KMS-11 (cell line): ENCODE measurements around the gene CLTB.

Experiments
- H2AFZ ChIP-seq: fragments of 200-600 bp; sonication (generic); 2 replicates; pipeline ENCODE4 v1.6.1; 2016; ENCODE audit warnings: antibody characterized with exemption, mixed run types, low read depth
- H3K27ac ChIP-seq: fragments of 200-600 bp; sonication (generic); 2 replicates; pipeline ENCODE4 v1.6.1; 2016; ENCODE audit warnings: mild to moderate bottlenecking, mixed run types
- H3K27me3 ChIP-seq: fragments of 200-600 bp; sonication (generic); 2 replicates; pipeline ENCODE4 v1.6.1; 2017; ENCODE audit warnings: mild to moderate bottlenecking, low read depth, mixed run types, moderate library complexity; ENCODE audit not compliant: insufficient read depth
- H3K36me3 ChIP-seq: fragments of 200-600 bp; sonication (generic); 2 replicates; pipeline ENCODE4 v1.6.1; 2017; ENCODE audit warnings: mild to moderate bottlenecking, mixed run types; ENCODE audit not compliant: insufficient read depth
- H3K4me1 ChIP-seq: fragments of 200-600 bp; sonication (generic); 2 replicates; pipeline ENCODE4 v1.6.1; 2016; ENCODE audit warnings: mild to moderate bottlenecking, low read depth, mixed run types; ENCODE audit not compliant: poor library complexity, severe bottlenecking
- H3K4me2 ChIP-seq: fragments of 200-600 bp; sonication (generic); 2 replicates; pipeline ENCODE4 v1.7.0; 2016; ENCODE audit warnings: mild to moderate bottlenecking, mixed run types
- H3K4me3 ChIP-seq: fragments of 200-600 bp; sonication (generic); IDR thresholded peaks from 2 replicates; pipeline ENCODE4 v1.6.1; 2017; ENCODE audit warnings: low read depth, low read length, mixed read lengths; ENCODE audit not compliant: insufficient read depth
- H3K79me2 ChIP-seq: fragments of 200-600 bp; sonication (generic); 2 replicates; pipeline ENCODE4 v1.6.1; 2016; ENCODE audit warnings: low read depth, mixed run types; ENCODE audit not compliant: insufficient read depth
- H3K9ac ChIP-seq: fragments of 200-600 bp; sonication (generic); 2 replicates; pipeline ENCODE4 v1.6.1; 2016; ENCODE audit warnings: mild to moderate bottlenecking, mixed run types
- H4K20me1 ChIP-seq: fragments of 200-600 bp; sonication (generic); 2 replicates; pipeline ENCODE4 v1.6.1; 2016; ENCODE audit warnings: mild to moderate bottlenecking, mixed run types; ENCODE audit not compliant: insufficient read depth
- CTCF ChIP-seq: fragments of 200-600 bp; sonication (generic); conservative IDR thresholded peaks from 2 replicates; pipeline ENCODE4 v1.6.1; 2017; ENCODE audit warnings: low read depth, mild to moderate bottlenecking, antibody characterized with exemption, low read length, moderate library complexity, mixed read lengths

CLTB gene

DNA sequence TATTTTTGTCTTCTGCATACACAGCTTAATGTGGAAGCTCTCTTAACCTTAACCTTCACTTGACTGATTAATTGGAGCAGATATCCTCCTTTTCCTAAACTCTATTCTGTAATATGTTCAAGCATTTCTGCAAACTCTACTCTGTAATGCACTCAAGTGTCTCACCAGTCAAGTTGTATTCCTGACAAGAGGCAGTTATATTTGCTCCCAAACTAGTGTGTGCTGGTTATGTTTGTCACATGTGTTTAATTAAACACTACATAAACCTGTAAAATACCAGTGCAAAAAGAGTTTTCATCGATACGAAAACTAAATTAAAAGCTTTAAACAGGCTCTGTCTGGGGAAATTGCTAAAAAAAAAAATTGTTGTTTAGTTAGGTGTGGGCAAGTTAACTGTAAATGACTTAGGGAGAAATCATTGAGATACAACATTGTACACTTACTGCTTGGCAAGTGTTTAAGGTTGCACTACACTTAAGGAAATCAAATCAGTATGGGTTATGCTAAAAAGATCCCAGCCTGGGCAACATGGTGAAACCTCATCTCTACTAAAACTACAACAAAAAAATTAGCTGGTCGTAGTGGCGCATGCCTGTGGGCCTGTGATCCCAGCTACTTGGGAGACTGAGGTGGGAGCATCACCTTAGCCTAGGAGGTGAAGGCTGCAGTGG lies 38.5 kb upstream of the CLTB start:
- H3K27me3 ChIP-seq, result no peaks in the 10 kb centered on the region
- no peak overlapping the region for H2AFZ ChIP-seq
- no peak overlapping the region for H3K4me3 ChIP-seq
- H3K27ac ChIP-seq, result no peak overlapping the region
- H3K4me1 ChIP-seq, result peaks cover under 1% of the 10 kb centered on the region
- no peaks in the 10 kb centered on the region for H3K36me3 ChIP-seq
- H3K79me2 ChIP-seq, result peaks cover 22% of the 10 kb centered on the region
- no peak overlapping the region for H3K4me2 ChIP-seq
- no peak for TF ChIP-seq CTCF
- no peak overlapping the region for H3K9ac ChIP-seq
- no peaks in the 10 kb centered on the region for H4K20me1 ChIP-seq

GRCh38 chr5:176450077-176450476 lies 33.7 kb upstream of the CLTB start:
- Histone ChIP-seq H3K36me3 (no peaks in the 10 kb centered on the region), H2AFZ (no peak overlapping the region), H3K27me3 (no peaks in the 10 kb centered on the region), H3K4me2 (peak overlapping the region; percentile 62; the same call in 1 of the 2 replicates), H3K27ac (no peak overlapping the region), H3K4me3 (no peak overlapping the region), H3K79me2 (peaks cover 28% of the 10 kb centered on the region), H3K4me1 (peaks cover 13% of the 10 kb centered on the region), H3K9ac (no peak overlapping the region), H4K20me1 (no peaks in the 10 kb centered on the region)
- TF ChIP-seq CTCF, result no peak

GRCh38 chr5:176447978-176448608 lies 31.8 kb upstream of the CLTB start, which contains the start of gene FAF2:
TSS of gene FAF2 (plus strand) at chr5:176448385. CDS start at chr5:176448408, 23 bp downstream.
- H3K27me3 ChIP-seq, result no peaks in the 10 kb centered on the region
- H3K4me1 ChIP-seq, result peaks cover 13% of the 10 kb centered on the region
- H3K4me3 ChIP-seq, result no peak within 1 kb of the TSS
- H3K9ac ChIP-seq, result peak within 1 kb of the TSS; percentile 84
- peak within 1 kb of the TSS; percentile 68 for H3K27ac ChIP-seq
- peaks cover 28% of the 10 kb centered on the region for H3K79me2 ChIP-seq
- peak within 1 kb of the TSS; percentile 76 for H3K4me2 ChIP-seq
- TF ChIP-seq CTCF, result peak; percentile 71
- no peaks in the 10 kb centered on the region for H3K36me3 ChIP-seq
- peak within 1 kb of the TSS; percentile 89 for H2AFZ ChIP-seq
- H4K20me1 ChIP-seq, result no peaks in the 10 kb centered on the region

DNA sequence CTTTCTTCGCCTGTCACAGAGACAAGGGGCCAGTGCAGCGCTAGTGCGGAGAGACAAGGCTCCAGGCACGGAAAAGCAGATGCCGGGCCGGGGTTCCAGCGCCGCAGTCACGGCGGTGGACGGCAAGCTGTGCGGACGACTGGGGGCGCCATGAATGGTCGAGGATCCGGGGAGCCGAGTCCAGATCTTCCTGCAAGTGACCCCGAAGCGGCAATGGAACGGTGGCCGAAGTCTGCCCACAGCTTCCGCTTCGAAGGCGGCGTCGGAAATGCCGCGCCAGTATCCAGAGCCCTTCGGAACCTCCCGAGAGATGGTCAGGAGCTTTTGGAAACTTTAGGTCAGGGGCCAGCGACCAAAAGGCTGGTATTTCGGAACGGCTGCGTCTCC lies 31.2 kb upstream of the CLTB start:
- TF ChIP-seq CTCF, result no peak

More for the DNA sequence above, 31.2 kb upstream of the CLTB start:
- Histone ChIP-seq H3K4me3 (no peak overlapping the region), H3K4me2 (peak overlapping the region; percentile 76), H3K27ac (peak overlapping the region; percentile 68), H2AFZ (peak overlapping the region; percentile 89), H4K20me1 (no peaks in the 10 kb centered on the region), H3K9ac (peak overlapping the region; percentile 84; the same call in 1 of the 2 replicates), H3K79me2 (peaks cover 28% of the 10 kb centered on the region), H3K4me1 (peaks cover 13% of the 10 kb centered on the region), H3K36me3 (no peaks in the 10 kb centered on the region), H3K27me3 (no peaks in the 10 kb centered on the region)
